ENCODE results near the gene CIRBP. TPM values are rescaled to one million over a fixed set of nuclear protein-coding genes. Genes with fewer than 3 reads are reported as not detected.

Gene CIRBP
- total RNA-seq, 1 donor: 380 TPM

DNA sequence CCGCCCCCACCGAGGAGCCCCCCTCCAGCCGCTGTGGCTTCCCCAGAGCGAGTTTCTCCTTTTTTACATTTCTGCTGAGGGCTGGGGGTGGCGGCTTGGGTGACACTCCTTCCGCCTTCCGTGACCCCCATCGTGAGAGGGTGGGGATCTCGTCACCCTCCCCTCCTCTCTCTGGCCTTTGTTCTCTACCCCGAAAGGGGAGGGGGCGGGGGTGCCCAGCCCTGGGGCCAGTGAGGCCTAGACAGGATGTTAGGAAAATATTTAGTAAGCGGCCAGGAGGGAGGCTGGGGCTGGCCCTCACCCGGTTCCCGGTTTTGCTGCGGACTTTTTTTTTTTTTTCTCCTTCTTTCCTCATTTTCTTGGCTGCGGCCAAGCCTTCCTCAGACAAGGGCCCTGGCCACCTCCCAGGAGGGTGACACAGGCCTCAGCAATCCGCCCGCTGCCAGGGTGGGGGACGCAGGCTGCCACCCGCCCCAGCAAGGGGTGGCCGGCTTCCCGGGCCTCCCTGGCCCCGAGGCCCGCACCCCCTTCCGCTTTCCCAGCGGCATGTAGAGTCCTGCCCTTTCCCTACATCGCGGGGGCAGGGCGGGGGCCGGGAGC lies 16.8 kb upstream of the CIRBP start:
- Histone ChIP-seq H3K36me3 (ENCODE audit: insufficient read depth, low read length) (peaks cover 45% of the 10 kb centered on the region), H3K4me3 (ENCODE audit: insufficient read depth, low read length) (peak overlapping the region; percentile 80), H3K4me1 (ENCODE audit: insufficient read depth, low read length) (peaks cover 32% of the 10 kb centered on the region), H3K79me2 (ENCODE audit: insufficient read depth, low read length) (peaks cover 64% of the 10 kb centered on the region), H3K27me3 (ENCODE audit: insufficient read depth, low read length) (no peaks in the 10 kb centered on the region), H2AFZ (ENCODE audit: low read length) (no peak overlapping the region), H3K9me3 (ENCODE audit: low read depth, low read length) (no peaks in the 10 kb centered on the region), H3K27ac (ENCODE audit: low read depth, low read length) (peak overlapping the region; percentile 78), H4K20me1 (ENCODE audit: insufficient read depth, low read length) (peaks cover 38% of the 10 kb centered on the region), H3K4me2 (ENCODE audit: insufficient read depth, low read length) (peak overlapping the region; percentile 87)
- DNase-seq (ENCODE audit: insufficient read length, low spot score, missing footprints): peak; percentile 99
- TF ChIP-seq, protein P1, sequence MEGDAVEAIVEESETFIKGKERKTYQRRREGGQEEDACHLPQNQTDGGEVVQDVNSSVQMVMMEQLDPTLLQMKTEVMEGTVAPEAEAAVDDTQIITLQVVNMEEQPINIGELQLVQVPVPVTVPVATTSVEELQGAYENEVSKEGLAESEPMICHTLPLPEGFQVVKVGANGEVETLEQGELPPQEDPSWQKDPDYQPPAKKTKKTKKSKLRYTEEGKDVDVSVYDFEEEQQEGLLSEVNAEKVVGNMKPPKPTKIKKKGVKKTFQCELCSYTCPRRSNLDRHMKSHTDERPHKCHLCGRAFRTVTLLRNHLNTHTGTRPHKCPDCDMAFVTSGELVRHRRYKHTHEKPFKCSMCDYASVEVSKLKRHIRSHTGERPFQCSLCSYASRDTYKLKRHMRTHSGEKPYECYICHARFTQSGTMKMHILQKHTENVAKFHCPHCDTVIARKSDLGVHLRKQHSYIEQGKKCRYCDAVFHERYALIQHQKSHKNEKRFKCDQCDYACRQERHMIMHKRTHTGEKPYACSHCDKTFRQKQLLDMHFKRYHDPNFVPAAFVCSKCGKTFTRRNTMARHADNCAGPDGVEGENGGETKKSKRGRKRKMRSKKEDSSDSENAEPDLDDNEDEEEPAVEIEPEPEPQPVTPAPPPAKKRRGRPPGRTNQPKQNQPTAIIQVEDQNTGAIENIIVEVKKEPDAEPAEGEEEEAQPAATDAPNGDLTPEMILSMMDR (IDR thresholded peaks at IDR 0.05; ENCODE audit: extremely low read depth, low read depth, low read length): no peak

DNA sequence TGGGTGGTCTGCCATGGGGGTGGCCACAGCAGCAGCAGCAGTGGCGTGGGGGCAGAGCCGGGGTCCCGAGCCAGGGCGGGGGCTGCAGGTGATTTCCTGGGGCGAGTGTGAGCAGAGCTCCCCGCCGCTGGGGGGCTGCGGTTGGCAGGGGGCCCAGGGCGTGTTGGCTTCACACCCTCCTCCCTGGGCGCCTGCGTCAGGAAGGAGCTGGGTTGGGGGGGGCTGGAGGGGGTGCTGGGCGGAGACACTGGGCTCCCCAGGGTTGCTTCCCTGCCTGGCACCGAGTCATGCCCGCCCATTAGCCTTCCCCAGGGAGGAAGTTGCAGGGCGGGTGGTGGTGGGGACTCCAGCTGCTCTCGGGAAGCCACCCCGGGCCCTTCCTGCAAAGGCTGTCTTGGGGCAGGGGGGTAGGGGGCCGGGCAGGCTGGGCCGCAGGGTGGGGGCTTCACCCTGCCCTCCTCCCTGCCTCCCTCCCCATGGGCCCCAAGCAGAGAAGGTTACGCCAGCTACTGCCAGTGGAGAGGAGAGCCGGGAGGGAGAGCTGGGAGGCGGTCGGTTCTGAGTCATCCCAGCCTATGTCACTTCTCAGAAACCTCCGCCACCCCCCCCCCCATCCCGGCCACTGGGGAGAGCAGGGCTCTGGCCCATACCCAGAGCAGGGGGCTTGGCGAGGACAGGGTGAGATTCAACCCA lies 16.2 kb upstream of the CIRBP start:
- Histone ChIP-seq H4K20me1 (ENCODE audit: insufficient read depth, low read length) (peaks cover 45% of the 10 kb centered on the region), H2AFZ (ENCODE audit: low read length) (no peak overlapping the region), H3K4me3 (ENCODE audit: insufficient read depth, low read length) (peak overlapping the region; percentile 80), H3K9me3 (ENCODE audit: low read depth, low read length) (no peaks in the 10 kb centered on the region), H3K4me2 (ENCODE audit: insufficient read depth, low read length) (peak overlapping the region; percentile 87), H3K79me2 (ENCODE audit: insufficient read depth, low read length) (peaks cover 67% of the 10 kb centered on the region), H3K27ac (ENCODE audit: low read depth, low read length) (peak overlapping the region; percentile 83), H3K27me3 (ENCODE audit: insufficient read depth, low read length) (no peaks in the 10 kb centered on the region), H3K36me3 (ENCODE audit: insufficient read depth, low read length) (peaks cover 52% of the 10 kb centered on the region), H3K4me1 (ENCODE audit: insufficient read depth, low read length) (peaks cover 35% of the 10 kb centered on the region)
- TF ChIP-seq, protein P1 (IDR thresholded peaks at IDR 0.05; ENCODE audit: extremely low read depth, low read depth, low read length): no peak
- peak; percentile 100 for DNase-seq (ENCODE audit: insufficient read length, low spot score, missing footprints)

DNA sequence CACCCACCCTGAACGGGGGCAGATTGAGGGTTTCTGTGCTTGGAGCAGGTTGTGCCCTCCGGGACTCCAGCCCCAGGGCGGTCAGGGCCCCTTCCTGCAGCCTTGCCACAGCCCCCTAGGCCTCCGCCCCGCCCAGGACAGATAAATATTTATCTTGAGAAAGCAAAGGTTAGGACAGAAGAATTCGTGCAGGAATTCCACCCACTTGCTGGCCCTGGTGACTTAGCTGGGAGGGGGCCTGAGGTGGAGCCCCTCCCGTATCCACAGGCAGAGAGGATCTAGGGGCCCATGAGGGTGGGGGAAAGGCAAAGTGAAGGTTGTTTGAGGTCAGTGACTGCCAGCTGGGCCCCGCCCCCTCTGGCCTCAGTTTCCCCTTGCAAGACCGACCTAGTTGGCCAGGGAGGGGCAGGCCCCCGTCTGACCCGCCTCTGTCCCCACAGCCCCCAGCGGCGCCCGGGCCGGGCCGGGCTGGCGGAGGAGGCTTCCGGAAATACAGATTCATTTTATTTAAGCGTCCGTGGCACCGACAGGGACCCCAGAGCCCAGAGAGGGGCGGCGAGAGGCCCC lies 15.5 kb upstream of the CIRBP start:
- peaks cover 46% of the 10 kb centered on the region for H4K20me1 ChIP-seq (ENCODE audit: insufficient read depth, low read length)
- no peaks in the 10 kb centered on the region for H3K27me3 ChIP-seq (ENCODE audit: insufficient read depth, low read length)
- H3K4me1 ChIP-seq (ENCODE audit: insufficient read depth, low read length): peaks cover 35% of the 10 kb centered on the region
- H3K79me2 ChIP-seq (ENCODE audit: insufficient read depth, low read length): peaks cover 67% of the 10 kb centered on the region
- H3K4me2 ChIP-seq (ENCODE audit: insufficient read depth, low read length): peak overlapping the region; percentile 87
- no peaks in the 10 kb centered on the region for H3K9me3 ChIP-seq (ENCODE audit: low read depth, low read length)
- peak overlapping the region; percentile 80 for H3K4me3 ChIP-seq (ENCODE audit: insufficient read depth, low read length)
- H2AFZ ChIP-seq (ENCODE audit: low read length): no peak overlapping the region
- peak overlapping the region; percentile 83 for H3K27ac ChIP-seq (ENCODE audit: low read depth, low read length)
- no peak for DNase-seq (ENCODE audit: insufficient read length, low spot score, missing footprints)
- peaks cover 57% of the 10 kb centered on the region for H3K36me3 ChIP-seq (ENCODE audit: insufficient read depth, low read length)
- TF ChIP-seq, protein P1 (IDR thresholded peaks at IDR 0.05; ENCODE audit: extremely low read depth, low read depth, low read length): no peak

DNA sequence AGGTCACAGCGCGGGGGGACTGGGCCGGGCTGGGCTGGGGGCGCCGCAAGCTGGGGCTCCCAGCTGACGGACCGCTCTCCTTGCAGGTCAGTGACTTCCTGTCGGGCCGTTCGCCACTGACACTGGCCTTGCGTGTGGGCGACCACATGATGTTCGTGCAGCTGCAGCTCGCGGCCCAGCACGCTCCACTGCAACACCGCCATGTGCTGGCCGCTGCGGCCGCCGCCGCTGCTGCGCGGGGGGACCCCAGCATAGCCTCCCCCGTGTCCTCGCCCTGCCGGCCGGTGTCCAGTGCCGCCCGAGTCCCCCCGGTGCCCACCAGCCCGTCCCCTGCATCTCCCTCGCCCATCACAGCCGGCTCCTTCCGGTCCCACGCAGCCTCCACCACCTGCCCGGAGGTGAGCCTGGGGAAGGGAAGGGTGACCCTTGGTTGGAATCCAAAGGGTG lies 15.0 kb upstream of the CIRBP start:
- TF ChIP-seq, protein P1 (IDR thresholded peaks at IDR 0.05; ENCODE audit: extremely low read depth, low read depth, low read length): no peak
- H3K36me3 ChIP-seq (ENCODE audit: insufficient read depth, low read length): peaks cover 57% of the 10 kb centered on the region
- peak overlapping the region; percentile 83 for H3K27ac ChIP-seq (ENCODE audit: low read depth, low read length)
- DNase-seq (ENCODE audit: insufficient read length, low spot score, missing footprints): peak; percentile 93
- H3K27me3 ChIP-seq (ENCODE audit: insufficient read depth, low read length): no peaks in the 10 kb centered on the region
- peaks cover 35% of the 10 kb centered on the region for H3K4me1 ChIP-seq (ENCODE audit: insufficient read depth, low read length)
- peak overlapping the region; percentile 87 for H3K4me2 ChIP-seq (ENCODE audit: insufficient read depth, low read length)
- peaks cover 67% of the 10 kb centered on the region for H3K79me2 ChIP-seq (ENCODE audit: insufficient read depth, low read length)
- H3K4me3 ChIP-seq (ENCODE audit: insufficient read depth, low read length): peak overlapping the region; percentile 80
- no peak overlapping the region for H2AFZ ChIP-seq (ENCODE audit: low read length)
- H4K20me1 ChIP-seq (ENCODE audit: insufficient read depth, low read length): peaks cover 51% of the 10 kb centered on the region
- no peaks in the 10 kb centered on the region for H3K9me3 ChIP-seq (ENCODE audit: low read depth, low read length)

Data from osteoblast (primary cell).